WTC11 (cell line): ENCODE data around the gene HSD17B14. TPM values are rescaled to one million over a fixed set of nuclear protein-coding genes. Genes with fewer than 3 reads are reported as not detected.
"Not testable (repeated sequence)": the region's sequence is repeated elsewhere in the genome, so short reads cannot be mapped to it uniquely, and the experiment has no call there.

Source experiments
- ATAC-seq: fragments of 200-7000 bp; cut with Tn5 transposase; 2 replicates; pipeline ENCODE4 v1.10.0; 2021; ENCODE audit warnings: mild to moderate bottlenecking, moderate library complexity
- CTCF ChIA-PET: fragments of 300-600 bp; sonication (Branson Sonifier 250); formaldehyde crosslinking; loops from one replicate; lab custom pipeline; 2021; ENCODE audit warnings: antibody characterized with exemption; lab: Charles Lee
- POLR2A ChIA-PET: fragments of 350-600 bp; sonication (Branson Sonifier 250); formaldehyde crosslinking; loops from one replicate; lab custom pipeline; 2021; ENCODE audit warnings: antibody characterized with exemption; lab: Charles Lee
- DNase-seq: peaks from one replicate; pipeline ENCODE4 v3.0.0; 2021; ENCODE audit warnings: low spot score
- H3K27ac Mint-ChIP-seq: 2 replicates; pipeline ENCODE4 v1.8.0; 2021; ENCODE audit warnings: mixed read lengths
- H3K27me3 Mint-ChIP-seq: 2 replicates; pipeline ENCODE4 v1.8.0; 2021; ENCODE audit warnings: low read depth, mild to moderate bottlenecking, moderate library complexity, mixed read lengths
- H3K36me3 Mint-ChIP-seq: 2 replicates; pipeline ENCODE4 v1.8.0; 2021; ENCODE audit warnings: mixed read lengths
- H3K4me1 Mint-ChIP-seq: 2 replicates; pipeline ENCODE4 v1.8.0; 2022; ENCODE audit warnings: mixed read lengths
- H3K4me3 Mint-ChIP-seq: 2 replicates; pipeline ENCODE4 v1.8.0; 2021; ENCODE audit warnings: mild to moderate bottlenecking, moderate library complexity, mixed read lengths
- H3K9me3 Mint-ChIP-seq: 2 replicates; pipeline ENCODE4 v1.8.0; 2021; ENCODE audit warnings: mixed read lengths
- ELF4 ChIP-seq: sonication (generic); formaldehyde crosslinking; IDR thresholded peaks from 2 replicates; pipeline ENCODE4 v1.8.1; 2022; ENCODE audit warnings: low read depth, mild to moderate bottlenecking, moderate library complexity, missing genetic modification reagents
- ETV6 ChIP-seq: sonication (generic); formaldehyde crosslinking; IDR thresholded peaks from 2 replicates; pipeline ENCODE4 v1.8.1; 2022; ENCODE audit warnings: mild to moderate bottlenecking, missing genetic modification reagents
- FOXK1 ChIP-seq: sonication (generic); formaldehyde crosslinking; IDR thresholded peaks from 2 replicates; pipeline ENCODE4 v1.8.0; 2022; ENCODE audit warnings: mild to moderate bottlenecking, moderate library complexity, missing genetic modification reagents
- HMGXB4 ChIP-seq: sonication (generic); formaldehyde crosslinking; IDR thresholded peaks from 2 replicates; pipeline ENCODE4 v1.8.1; 2023; ENCODE audit warnings: mild to moderate bottlenecking, moderate library complexity, missing genetic modification reagents
- IRF1 ChIP-seq: sonication (generic); formaldehyde crosslinking; IDR thresholded peaks from 2 replicates; pipeline ENCODE4 v1.8.0; 2023; ENCODE audit warnings: missing genetic modification reagents
- MLX ChIP-seq: sonication (generic); formaldehyde crosslinking; IDR thresholded peaks from 2 replicates; pipeline ENCODE4 v1.8.1; 2023; ENCODE audit warnings: mild to moderate bottlenecking, missing genetic modification reagents, moderate library complexity
- MYBL2 ChIP-seq: sonication (generic); formaldehyde crosslinking; IDR thresholded peaks from 2 replicates; pipeline ENCODE4 v1.8.1; 2023; ENCODE audit warnings: mild to moderate bottlenecking, moderate library complexity, missing genetic modification reagents
- NR1H2 ChIP-seq: sonication (generic); formaldehyde crosslinking; IDR thresholded peaks from 2 replicates; pipeline ENCODE4 v1.9.0; 2021; ENCODE audit warnings: mild to moderate bottlenecking, moderate library complexity, missing genetic modification reagents
- PRDM15 ChIP-seq: sonication (generic); formaldehyde crosslinking; IDR thresholded peaks from 2 replicates; pipeline ENCODE4 v1.8.0; 2022; ENCODE audit warnings: missing genetic modification reagents
- RELA ChIP-seq: sonication (generic); formaldehyde crosslinking; IDR thresholded peaks from 2 replicates; pipeline ENCODE4 v1.8.1; 2022; ENCODE audit warnings: missing genetic modification reagents, mild to moderate bottlenecking, borderline replicate concordance
- ZNF317 ChIP-seq: sonication (generic); formaldehyde crosslinking; IDR thresholded peaks from 2 replicates; pipeline ENCODE4 v1.8.1; 2023; ENCODE audit warnings: low read depth, mild to moderate bottlenecking, moderate library complexity, missing genetic modification reagents, borderline replicate concordance
- ZNF416 ChIP-seq: fragments of 250-450 bp; sonication (Bioruptor Pico); IDR thresholded peaks from 2 replicates; pipeline ENCODE4 v1.9.0; 2021; ENCODE audit warnings: mild to moderate bottlenecking, inconsistent platforms
- ZNF671 ChIP-seq: fragments of 250-450 bp; sonication (Bioruptor Pico); IDR thresholded peaks from 2 replicates; pipeline ENCODE4 v1.8.0; 2021; ENCODE audit warnings: mild to moderate bottlenecking
- total RNA-seq: library from RNA; stranded (reverse); gene quantifications from 3 replicates; pipeline ENCODE4 v1.2.3, GENCODE V29; 2021

Gene HSD17B14
- total RNA-seq, 1 experiment from 2014 or later: 11.4 TPM

- Mint-ChIP-seq H3K36me3 (peaks cover 25% of the 10 kb centered on the region), H3K4me1 (peaks cover 31% of the 10 kb centered on the region), H3K27ac (no peak overlapping the region), H3K4me3 (no peak overlapping the region)
- CTCF ChIA-PET: interaction anchor here (1.0 kb wide), 1 partner anchor 22 kb away, joined by 3 read pairs; the partner anchor contains the start of gene NUCB1
- no peak for TF ChIP-seq ZNF317 (CRISPR knock-in tag)
- TF ChIP-seq, all 79 proteins: peak for 0
- DNase-seq (no peak), ATAC-seq (no peak)
- Mint-ChIP-seq H3K9me3 (no peaks in the 10 kb centered on the region), H3K27me3 (no peaks in the 10 kb centered on the region)
- POLR2A ChIA-PET: no interaction called here
Measured at GRCh38 chr19:48877855-48878195, 41.5 kb upstream of the HSD17B14 start.

- CTCF ChIA-PET, DNase-seq, POLR2A ChIA-PET, H3K4me3 Mint-ChIP-seq, H3K9me3 Mint-ChIP-seq, ATAC-seq, H3K27me3 Mint-ChIP-seq: not testable (repeated sequence)
- Mint-ChIP-seq H3K36me3 (peaks cover 27% of the 10 kb centered on the region), H3K4me1 (peaks cover 26% of the 10 kb centered on the region), H3K27ac (peak overlapping the region; percentile 21; the same call in 1 of the 2 replicates)
Measured at GRCh38 chr19:48876043-48876981, 40.0 kb upstream of the HSD17B14 start.

GRCh38 chr19:48874303-48875135, 38.2 kb upstream of the HSD17B14 start:
- ATAC-seq: no peak
- no peak for DNase-seq
- H3K27ac Mint-ChIP-seq: no peak overlapping the region
- peak overlapping the region; percentile 24; the same call in 1 of the 2 replicates for H3K4me3 Mint-ChIP-seq
- ChIA-PET POLR2A (interaction anchor here (2.5 to 3.3 kb wide), 2 partner anchors 11 to 22 kb away, joined by 12 to 15 read pairs; no protein-coding TSS in a partner anchor), CTCF (interaction anchor here (0.5 to 1.5 kb wide), 4 partner anchors 25 to 30 kb away, joined by 3 to 4 read pairs (median 3); no protein-coding TSS in a partner anchor)
- TF ChIP-seq ZNF416 (CRISPR knock-in tag) (no peak), HMGXB4 (CRISPR knock-in tag) (no peak), MLX (CRISPR knock-in tag) (no peak), ETV6 (CRISPR knock-in tag) (no peak), PRDM15 (CRISPR knock-in tag) (no peak), RELA (no peak), MYBL2 (CRISPR knock-in tag) (no peak), FOXK1 (CRISPR knock-in tag) (no peak), ZNF671 (CRISPR knock-in tag) (no peak), ELF4 (no peak), NR1H2 (CRISPR knock-in tag) (no peak), IRF1 (CRISPR knock-in tag) (no peak)
- H3K27me3 Mint-ChIP-seq: no peaks in the 10 kb centered on the region
- H3K4me1 Mint-ChIP-seq: peaks cover 18% of the 10 kb centered on the region
- peaks cover 27% of the 10 kb centered on the region for H3K36me3 Mint-ChIP-seq
- H3K9me3 Mint-ChIP-seq: no peaks in the 10 kb centered on the region
